Osteoblast (primary cell): Measurements from ENCODE around the gene PUS3. TPM values are rescaled to one million over a fixed set of nuclear protein-coding genes. Genes with fewer than 3 reads are reported as not detected.

Source experiments
- DNase-seq: peaks from one replicate; pipeline ENCODE4 v3.0.0; 2011; ENCODE audit warnings: low spot score, mixed read lengths; ENCODE audit not compliant: insufficient read length; ENCODE audit errors: missing footprints
- H2AFZ ChIP-seq: 2 replicates; pipeline ENCODE4 v1.6.0; 2011; ENCODE audit warnings: mild to moderate bottlenecking, low read length
- H3K27ac ChIP-seq: 2 replicates; pipeline ENCODE4 v1.5.1; 2011; ENCODE audit warnings: mild to moderate bottlenecking, low read depth, low read length, moderate library complexity
- H3K27me3 ChIP-seq: 2 replicates; pipeline ENCODE4 v1.6.0; 2012; ENCODE audit warnings: mild to moderate bottlenecking, control low read depth, inconsistent platforms, low read length, moderate library complexity; ENCODE audit not compliant: insufficient read depth
- H3K36me3 ChIP-seq: 2 replicates; pipeline ENCODE4 v1.5.1; 2011; ENCODE audit warnings: mild to moderate bottlenecking, low read length, control low read depth, moderate library complexity; ENCODE audit not compliant: insufficient read depth
- H3K4me1 ChIP-seq: 2 replicates; pipeline ENCODE4 v1.5.1; 2011; ENCODE audit warnings: mild to moderate bottlenecking, low read length, control low read depth, moderate library complexity; ENCODE audit not compliant: insufficient read depth
- H3K4me2 ChIP-seq: 2 replicates; pipeline ENCODE4 v1.6.0; 2011; ENCODE audit warnings: mild to moderate bottlenecking, low read length; ENCODE audit not compliant: insufficient read depth
- H3K4me3 ChIP-seq: fragments of 200-600 bp; sonication (generic); 3 replicates; pipeline ENCODE4 v1.5.1; 2012; ENCODE audit warnings: mild to moderate bottlenecking, low read length, inconsistent platforms; ENCODE audit not compliant: insufficient read depth
- H3K79me2 ChIP-seq: 2 replicates; pipeline ENCODE4 v1.6.0; 2012; ENCODE audit warnings: mild to moderate bottlenecking, low read length, control low read depth, inconsistent platforms; ENCODE audit not compliant: insufficient read depth
- H3K9me3 ChIP-seq: 2 replicates; pipeline ENCODE4 v1.5.1; 2011; ENCODE audit warnings: low read depth, low read length, control low read depth
- H4K20me1 ChIP-seq: 2 replicates; pipeline ENCODE4 v1.6.0; 2012; ENCODE audit warnings: mild to moderate bottlenecking, low read length, control low read depth; ENCODE audit not compliant: insufficient read depth
- total RNA-seq: library from RNA; depleted of rRNA; stranded (reverse); fragments of >200 nt; gene quantifications from 2 replicates; pipeline ENCODE4 v1.2.3, GENCODE V29; 2012
- TF ChIP-seq, protein P1 (sequence below): IDR thresholded peaks from 2 replicates; pipeline ENCODE4 v1.5.1; 2011; ENCODE audit warnings: mild to moderate bottlenecking, low read depth, low read length, moderate library complexity; ENCODE audit errors: extremely low read depth

Gene PUS3
- total RNA-seq, 1 donor, result 14.1 TPM

DNA sequence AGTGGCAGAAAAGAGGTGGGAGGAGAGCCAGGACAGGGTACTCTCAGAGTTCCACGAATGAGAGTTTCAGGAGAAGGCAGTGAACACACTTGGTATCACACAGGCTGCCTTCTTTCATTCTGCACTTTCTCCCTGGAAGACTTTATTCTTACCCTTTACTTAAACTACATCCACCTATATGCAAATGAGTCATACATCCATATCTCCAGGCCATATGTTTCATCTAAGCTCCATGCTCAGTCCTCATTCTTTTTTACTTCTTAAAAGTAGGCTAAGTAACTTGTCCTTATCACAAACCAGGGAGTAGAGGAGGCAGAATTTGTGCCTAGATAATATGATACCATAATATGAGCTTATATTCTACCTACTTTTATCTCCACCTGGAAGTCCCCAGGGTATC, 21.7 kb downstream of the PUS3 start:
- H4K20me1 ChIP-seq, result no peaks in the 10 kb centered on the region
- no peak overlapping the region for H3K4me3 ChIP-seq
- no peaks in the 10 kb centered on the region for H3K9me3 ChIP-seq
- no peaks in the 10 kb centered on the region for H3K79me2 ChIP-seq
- TF ChIP-seq, protein P1, sequence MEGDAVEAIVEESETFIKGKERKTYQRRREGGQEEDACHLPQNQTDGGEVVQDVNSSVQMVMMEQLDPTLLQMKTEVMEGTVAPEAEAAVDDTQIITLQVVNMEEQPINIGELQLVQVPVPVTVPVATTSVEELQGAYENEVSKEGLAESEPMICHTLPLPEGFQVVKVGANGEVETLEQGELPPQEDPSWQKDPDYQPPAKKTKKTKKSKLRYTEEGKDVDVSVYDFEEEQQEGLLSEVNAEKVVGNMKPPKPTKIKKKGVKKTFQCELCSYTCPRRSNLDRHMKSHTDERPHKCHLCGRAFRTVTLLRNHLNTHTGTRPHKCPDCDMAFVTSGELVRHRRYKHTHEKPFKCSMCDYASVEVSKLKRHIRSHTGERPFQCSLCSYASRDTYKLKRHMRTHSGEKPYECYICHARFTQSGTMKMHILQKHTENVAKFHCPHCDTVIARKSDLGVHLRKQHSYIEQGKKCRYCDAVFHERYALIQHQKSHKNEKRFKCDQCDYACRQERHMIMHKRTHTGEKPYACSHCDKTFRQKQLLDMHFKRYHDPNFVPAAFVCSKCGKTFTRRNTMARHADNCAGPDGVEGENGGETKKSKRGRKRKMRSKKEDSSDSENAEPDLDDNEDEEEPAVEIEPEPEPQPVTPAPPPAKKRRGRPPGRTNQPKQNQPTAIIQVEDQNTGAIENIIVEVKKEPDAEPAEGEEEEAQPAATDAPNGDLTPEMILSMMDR, result no peak
- no peak overlapping the region for H3K4me2 ChIP-seq
- no peaks in the 10 kb centered on the region for H3K27me3 ChIP-seq
- no peaks in the 10 kb centered on the region for H3K36me3 ChIP-seq
- no peak overlapping the region for H3K27ac ChIP-seq
- DNase-seq, result no peak
- H3K4me1 ChIP-seq, result no peaks in the 10 kb centered on the region
- no peak overlapping the region for H2AFZ ChIP-seq

DNA sequence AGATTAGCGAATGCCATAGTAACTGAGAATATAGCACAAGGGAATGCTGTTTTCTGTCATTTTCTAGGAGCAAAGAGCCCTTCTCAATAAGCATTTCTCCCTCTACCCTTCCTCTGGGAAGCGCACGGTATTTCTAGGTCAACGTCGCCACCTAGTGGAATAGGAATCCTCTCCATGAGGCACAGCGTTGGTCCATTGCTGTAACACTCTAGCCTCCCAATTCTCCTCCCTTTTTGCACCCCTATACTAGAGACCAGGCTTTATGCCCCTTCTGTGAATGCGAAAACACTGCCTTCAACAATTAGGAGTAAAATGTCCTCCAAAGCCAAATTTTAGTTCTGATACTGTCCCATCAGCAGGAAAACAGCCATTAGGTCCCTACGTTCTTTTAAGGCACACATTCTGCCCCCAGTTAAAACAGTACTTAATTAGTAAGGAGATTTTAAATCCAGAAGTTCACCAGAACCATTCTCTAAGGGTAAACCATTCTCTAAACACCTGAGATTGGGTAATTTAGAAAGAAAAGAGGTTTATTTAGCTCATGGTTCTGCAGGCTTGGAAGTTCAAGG, 28.4 kb downstream of the PUS3 start:
- Histone ChIP-seq H4K20me1 (no peaks in the 10 kb centered on the region), H3K4me3 (peak overlapping the region; percentile 58), H3K9me3 (no peaks in the 10 kb centered on the region), H3K4me1 (no peaks in the 10 kb centered on the region), H3K36me3 (no peaks in the 10 kb centered on the region), H3K4me2 (peak overlapping the region; percentile 68), H3K79me2 (no peaks in the 10 kb centered on the region), H3K27me3 (no peaks in the 10 kb centered on the region), H3K27ac (no peak overlapping the region), H2AFZ (peak overlapping the region; percentile 81)
- peak; percentile 76 for DNase-seq
- TF ChIP-seq, protein P1, result peak; percentile 85

DNA sequence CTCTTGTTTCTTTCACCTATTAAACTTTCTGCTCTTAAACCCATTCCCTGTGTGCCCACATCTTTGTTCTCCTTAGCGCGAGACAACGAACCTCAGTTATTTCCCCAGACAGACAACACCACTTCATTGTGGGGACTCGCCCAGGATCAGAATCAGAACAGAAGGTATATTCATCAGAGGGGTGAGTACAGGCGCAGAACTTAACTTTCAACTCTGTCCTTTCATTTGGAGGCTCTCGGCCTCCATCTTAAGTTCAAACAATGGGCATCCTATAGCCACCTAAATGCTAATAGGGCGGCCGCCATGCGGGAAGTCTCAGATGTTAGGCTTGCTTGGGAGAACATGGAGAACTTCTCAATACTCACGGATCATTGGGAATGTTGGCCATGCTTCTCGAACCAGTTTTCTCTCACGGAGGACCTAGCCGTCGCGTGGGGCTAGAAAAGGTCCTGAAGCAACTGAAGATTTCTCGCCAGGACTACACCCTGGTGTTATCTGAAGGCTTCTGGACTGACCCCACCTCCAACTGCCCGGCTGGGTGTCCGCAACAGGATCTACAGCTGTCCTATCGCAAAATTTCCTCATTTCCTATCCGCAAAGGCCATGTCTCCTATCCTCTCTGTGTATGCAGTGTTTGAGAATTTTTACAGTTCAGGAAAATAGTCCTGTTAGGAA, 29.0 kb downstream of the PUS3 start:
- Histone ChIP-seq H4K20me1 (no peaks in the 10 kb centered on the region), H3K27ac (no peak overlapping the region), H3K4me3 (peak overlapping the region; percentile 58), H3K4me2 (peak overlapping the region; percentile 68), H3K4me1 (no peaks in the 10 kb centered on the region), H3K9me3 (no peaks in the 10 kb centered on the region), H3K79me2 (no peaks in the 10 kb centered on the region), H2AFZ (peak overlapping the region; percentile 81), H3K36me3 (no peaks in the 10 kb centered on the region), H3K27me3 (no peaks in the 10 kb centered on the region)
- DNase-seq, result peak; percentile 13
- TF ChIP-seq, protein P1, result no peak

DNA sequence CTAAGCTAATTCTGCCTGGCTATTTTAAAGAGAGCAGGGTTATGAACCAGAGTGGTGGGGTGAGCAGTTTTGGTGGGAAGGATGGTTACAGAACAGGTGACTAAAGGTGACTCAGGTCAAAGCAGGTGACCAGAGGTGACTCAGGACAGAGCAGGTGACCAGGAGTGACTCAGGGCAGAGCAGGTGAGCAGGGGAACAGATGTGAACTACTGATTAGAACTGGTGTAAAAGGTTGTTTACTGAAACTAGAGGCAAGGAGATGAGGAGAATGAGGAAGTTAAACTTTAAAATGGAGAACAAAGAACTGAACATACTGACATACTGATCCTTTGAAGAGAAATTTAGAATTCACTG, 30.9 kb downstream of the PUS3 start:
- TF ChIP-seq, protein P1, result no peak
- Histone ChIP-seq H3K36me3 (no peaks in the 10 kb centered on the region), H3K4me1 (no peaks in the 10 kb centered on the region), H3K27me3 (no peaks in the 10 kb centered on the region), H4K20me1 (no peaks in the 10 kb centered on the region), H3K27ac (no peak overlapping the region), H2AFZ (no peak overlapping the region), H3K4me2 (no peak overlapping the region), H3K79me2 (no peaks in the 10 kb centered on the region), H3K9me3 (no peaks in the 10 kb centered on the region), H3K4me3 (no peak overlapping the region)
- DNase-seq, result no peak
